Psoas muscle (tissue), 8 donors: Measurements from ENCODE around the gene ELMOD1. TPM values are rescaled to one million over a fixed set of nuclear protein-coding genes. Genes with fewer than 3 reads are reported as not detected.

Source experiments
- ATAC-seq, 4 donors: fragments of 200-7000 bp; cut with Tn5 transposase; one replicate each; pipeline ENCODE4 v1.9.1; 2020; ENCODE audit warnings: moderate library complexity in 3 of 4, mild to moderate bottlenecking in 2 of 4
- DNase-seq, 2 donors: peaks; one replicate each; pipeline ENCODE4 v3.0.0-alpha.2; 2020
- H3K27ac ChIP-seq: fragments of 200-600 bp; one replicate; pipeline ENCODE4 v1.8.0; 2022
- H3K27me3 ChIP-seq, 3 donors: fragments of 200-600 bp in 1 of 3; one replicate each; pipeline versions ENCODE4 v1.6.1 to v1.8.0; 2013 to 2022; ENCODE audit warnings: low read length in 2 of 3, mild to moderate bottlenecking in 2 of 3, moderate library complexity in 1 of 3; ENCODE audit not compliant: insufficient read depth in 3 of 3
- H3K36me3 ChIP-seq, 2 donors: fragments of 200-600 bp in 1 of 2; one replicate each; pipeline versions ENCODE4 v1.6.1 to v1.8.0; 2013 to 2022; ENCODE audit warnings: low read depth in 1 of 2, mild to moderate bottlenecking in 1 of 2, moderate library complexity in 1 of 2; ENCODE audit not compliant: insufficient read depth in 1 of 2
- H3K4me1 ChIP-seq: fragments of 200-600 bp; one replicate; pipeline ENCODE4 v1.8.0; 2022
- H3K4me3 ChIP-seq: fragments of 200-600 bp; one replicate; pipeline ENCODE4 v1.8.0; 2022; ENCODE audit warnings: mild to moderate bottlenecking
- H3K9me3 ChIP-seq: fragments of 200-600 bp; one replicate; pipeline ENCODE4 v1.8.0; 2022
- CTCF ChIP-seq: fragments of 200-600 bp; IDR thresholded peaks from one replicate; pipeline ENCODE4 v1.8.0; 2022; ENCODE audit warnings: antibody characterized with exemption
- WGBS, 3 donors: extraction: QIAGEN DNeasy Blood & Tissue Kit; methylation state at CpG; one replicate each; pipeline versions ENCODE4 v1.1.6 to v1.1.7; 2013; 5-methylcytosine and 5-hydroxymethylcytosine counted together
- intact Hi-C, 2 donors: fragments of 100-400 bp; cut with DNase I; formaldehyde crosslinking; loops; one replicate each; pipeline versions ENCODE4 v1.11.0 to v1.14.2; 2022
- polyA plus RNA-seq, 3 donors: library from polyadenylated mRNA; stranded (reverse); fragments of 200-250 nt; gene quantifications; one replicate each; pipeline ENCODE4 v1.2.3, GENCODE V29; 2013
- total RNA-seq, 4 donors: library from RNA; stranded (reverse); fragmentation: NEBNext Ultra II Directional in 2 of 4; extraction: Animal tissue kit (Norgen Biotek cat#: 25700) in 2 of 4; gene quantifications; one replicate each; pipeline versions ENCODE4 v1.2.1 to v1.2.4, GENCODE V29; 2021 to 2023
- donor health status: healthy with polysubstance abuse.
- donor health status: DM: no; HTN: no; CAD: no; lungs with moderate emphysema.
- donor health status: Bipolar disorder and iron deficiency.
- donor health status: healthy.
- donor health status: DM: yes; HTN: yes; CAD: no.
- donor health status: DM: no; HTN: no; CAD: no.
- donor health status: DM: no; HTN: no; CAD: no.
- donor health status: DM: yes; HTN: yes; CAD: no.

The ELMOD1 gene
- total and polyA plus RNA-seq, 7 donors, result 0.17 to 4.7 (median 1.4) TPM

DNA sequence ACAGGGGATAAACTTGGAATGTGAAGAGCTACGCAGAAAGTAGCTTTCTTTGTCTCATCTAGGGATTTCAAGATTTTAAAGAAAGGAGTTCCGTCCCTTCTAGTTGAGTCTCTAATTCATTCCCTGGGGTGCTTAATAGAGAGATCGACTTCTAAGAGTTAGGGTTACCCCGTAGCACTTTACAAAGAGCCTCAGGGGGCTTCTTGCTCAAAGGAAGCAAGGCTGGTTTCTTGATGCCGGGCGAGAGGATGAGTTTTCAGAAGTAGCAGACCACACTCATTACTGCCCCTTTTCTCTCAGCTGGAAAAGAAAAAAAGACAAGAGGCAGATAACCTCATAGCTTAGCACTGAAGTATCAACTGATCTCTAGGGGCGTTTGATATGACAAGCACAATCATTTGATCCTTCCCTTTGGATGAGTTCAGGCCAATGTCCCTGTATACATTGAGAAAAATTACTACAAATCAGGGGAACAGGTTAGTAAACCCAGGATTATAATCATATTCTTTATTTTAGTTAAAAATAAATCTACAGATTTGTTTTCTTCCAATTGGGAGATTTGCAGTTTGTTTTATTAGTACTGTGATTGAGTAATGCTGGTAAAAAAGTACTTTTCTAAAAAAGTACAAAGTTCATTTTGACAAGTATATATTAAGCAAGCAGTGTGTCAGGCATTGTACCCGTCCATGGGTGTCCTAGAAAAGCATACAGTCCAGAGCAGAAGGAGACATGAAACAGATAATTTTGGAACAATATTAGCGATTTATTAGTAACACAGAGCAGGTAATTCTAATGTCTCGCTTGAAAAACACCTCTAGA, 18.7 kb downstream of the ELMOD1 start:
- Histone ChIP-seq H3K4me1 (no peaks in the 10 kb centered on the region), H3K27ac (no peak overlapping the region), H3K4me3 (no peak overlapping the region), H3K9me3 (no peaks in the 10 kb centered on the region), H3K27me3 (peaks cover 0 to 4% (median 0%) of the 10 kb centered on the region in 3 donors), H3K36me3 (no peaks in the 10 kb centered on the region)
- intact Hi-C loops, result loop anchor here in 1 of 2 donors (5.0 kb wide), 1 partner anchor 58 kb away; no protein-coding TSS in a partner anchor
- WGBS, 3 donors, result 61 to 63% (median 62%) methylated on average over 10 of the region's 10 CpGs
- TF ChIP-seq CTCF, result no peak
- DNase-seq, result no peak
- no peak for ATAC-seq

GRCh38 chr11:107612445-107612844, 21.5 kb downstream of the ELMOD1 start:
- no peak for ATAC-seq
- H3K27ac ChIP-seq, result no peak overlapping the region
- peaks cover 0 to 2% (median 0%) of the 10 kb centered on the region in 3 donors for H3K27me3 ChIP-seq
- H3K4me1 ChIP-seq, result no peaks in the 10 kb centered on the region
- no peaks in the 10 kb centered on the region for H3K36me3 ChIP-seq
- no peak for TF ChIP-seq CTCF
- intact Hi-C loops, result loop anchor here in 1 of 2 donors (5.0 kb wide), 1 partner anchor 55 kb away; no protein-coding TSS in a partner anchor
- no peak overlapping the region for H3K4me3 ChIP-seq
- no peak for DNase-seq
- WGBS, 3 donors, result 95 to 100% (median 98%) methylated on average over 2 of the region's 2 CpGs
- H3K9me3 ChIP-seq, result no peaks in the 10 kb centered on the region

DNA sequence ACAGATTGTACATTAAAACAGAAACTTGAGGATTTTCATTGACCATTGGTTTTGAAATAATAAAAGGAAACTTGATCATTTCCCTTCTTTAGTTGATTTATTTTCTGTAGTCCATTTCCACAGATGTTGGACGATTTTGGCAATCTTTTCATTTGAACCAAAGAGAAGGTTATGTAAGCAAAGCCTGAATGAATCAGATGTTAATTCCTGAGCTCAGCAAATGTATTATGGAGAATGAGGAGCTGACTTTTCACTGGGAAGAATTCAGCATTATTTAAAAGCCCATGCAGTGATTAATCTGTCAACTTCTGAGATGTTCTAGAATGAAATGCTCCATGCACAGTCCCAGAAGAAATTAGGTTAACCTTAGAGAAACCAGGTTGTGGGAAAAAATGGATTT, 29.0 kb downstream of the ELMOD1 start:
- ATAC-seq, result no peak
- TF ChIP-seq CTCF, result no peak
- Histone ChIP-seq H3K36me3 (no peaks in the 10 kb centered on the region), H3K9me3 (no peaks in the 10 kb centered on the region), H3K27me3 (peaks cover 0 to 2% (median 0%) of the 10 kb centered on the region in 3 donors), H3K27ac (no peak overlapping the region), H3K4me3 (no peak overlapping the region), H3K4me1 (no peaks in the 10 kb centered on the region)
- intact Hi-C loops, result no loop called here
- DNase-seq, result no peak
- WGBS, 3 donors, result 5 to 10% (median 5%) methylated on average over 1 of the region's 1 CpG

DNA sequence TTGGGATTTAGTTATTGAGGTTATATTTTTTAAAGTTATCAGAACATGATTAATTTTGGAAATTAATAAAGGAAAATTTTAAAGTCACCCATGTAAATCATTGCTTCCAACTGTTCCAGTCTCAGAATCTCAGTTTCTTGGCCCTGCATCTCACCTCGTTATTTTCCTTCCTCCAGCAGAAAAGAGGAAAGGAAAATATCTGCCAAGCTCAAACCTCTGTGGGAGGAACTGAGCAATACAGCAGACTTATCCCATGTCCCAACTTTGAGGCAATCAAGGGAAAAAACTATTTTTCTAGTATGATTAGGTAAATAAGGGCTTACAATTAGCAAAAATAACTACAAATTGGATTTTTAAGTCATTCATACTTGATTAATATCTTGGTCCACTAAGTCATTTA, 30.1 kb downstream of the ELMOD1 start:
- ATAC-seq (no peak), DNase-seq (no peak)
- no peak for TF ChIP-seq CTCF
- Histone ChIP-seq H3K9me3 (no peaks in the 10 kb centered on the region), H3K27ac (no peak overlapping the region), H3K36me3 (no peaks in the 10 kb centered on the region), H3K4me1 (no peaks in the 10 kb centered on the region), H3K4me3 (no peak overlapping the region), H3K27me3 (peaks cover 0 to 2% (median 0%) of the 10 kb centered on the region in 3 donors)
- 43 to 62% (median 46%) methylated on average over 1 of the region's 1 CpG for WGBS, 3 donors
- intact Hi-C loops, result no loop called here
